Retina (tissue), 1 donor: ENCODE measurements around the gene LMX1B.

Experiments
- DNase-seq: peaks from one replicate; pipeline ENCODE4 v3.0.0-alpha.2; 2016

The LMX1B gene

DNA sequence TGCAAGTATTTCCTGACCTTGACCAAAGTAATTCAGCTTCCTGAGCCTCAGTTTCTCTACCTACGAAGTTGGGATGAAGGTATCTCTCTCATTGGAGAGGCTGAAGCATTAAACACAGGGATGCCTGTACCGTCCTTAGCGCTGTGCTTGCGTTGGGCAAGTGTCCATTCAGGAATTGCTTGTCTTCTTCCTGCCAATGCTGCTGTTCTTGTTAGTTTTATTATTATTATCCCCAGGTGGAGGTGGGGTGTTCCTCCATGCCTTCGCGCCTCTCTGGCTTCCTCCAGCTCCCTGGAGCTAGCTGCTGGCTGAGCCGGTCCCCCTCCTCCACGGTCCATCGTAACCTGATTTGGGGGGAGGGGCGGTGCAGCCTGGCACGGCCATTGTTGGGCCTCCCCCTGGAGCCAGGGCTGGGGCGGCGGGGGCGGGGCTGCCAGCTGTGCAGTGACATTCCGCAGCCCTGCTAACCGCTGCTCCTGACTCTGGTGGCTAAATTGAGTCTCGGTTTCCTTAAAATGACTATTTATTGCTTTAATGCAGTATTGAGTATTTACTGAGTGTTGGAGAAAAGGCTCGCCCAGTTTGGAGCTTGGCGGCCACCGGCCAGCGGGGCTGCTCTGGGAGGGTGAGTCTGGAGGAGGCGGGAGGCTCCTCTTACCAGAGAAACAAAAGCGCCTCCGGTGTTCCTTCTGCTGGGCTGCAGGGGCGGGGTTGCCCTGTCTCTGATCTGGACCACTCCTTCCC lies 51.3 kb downstream of the LMX1B start:
- DNase-seq, result peak; percentile 63

DNA sequence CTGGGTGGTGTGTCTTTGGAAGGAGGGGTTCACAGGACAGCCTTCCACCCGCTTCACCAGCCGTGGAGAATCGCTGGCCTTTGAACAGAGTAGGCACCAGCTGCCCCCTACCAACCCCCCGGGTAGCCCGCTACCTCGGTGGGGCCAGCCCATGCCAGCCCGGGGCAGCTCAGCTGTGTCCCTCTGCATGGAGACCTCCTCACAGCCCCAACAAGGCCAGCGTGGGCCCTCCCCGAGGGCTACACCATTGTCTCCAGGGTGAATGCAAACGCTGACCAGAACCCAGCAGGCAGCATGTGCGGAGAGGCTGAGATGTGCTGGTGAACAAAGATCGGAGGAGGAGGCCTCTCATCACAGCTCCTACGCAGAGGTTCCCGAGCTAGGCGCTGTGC lies 51.9 kb downstream of the LMX1B start:
- peak; percentile 42 for DNase-seq

DNA sequence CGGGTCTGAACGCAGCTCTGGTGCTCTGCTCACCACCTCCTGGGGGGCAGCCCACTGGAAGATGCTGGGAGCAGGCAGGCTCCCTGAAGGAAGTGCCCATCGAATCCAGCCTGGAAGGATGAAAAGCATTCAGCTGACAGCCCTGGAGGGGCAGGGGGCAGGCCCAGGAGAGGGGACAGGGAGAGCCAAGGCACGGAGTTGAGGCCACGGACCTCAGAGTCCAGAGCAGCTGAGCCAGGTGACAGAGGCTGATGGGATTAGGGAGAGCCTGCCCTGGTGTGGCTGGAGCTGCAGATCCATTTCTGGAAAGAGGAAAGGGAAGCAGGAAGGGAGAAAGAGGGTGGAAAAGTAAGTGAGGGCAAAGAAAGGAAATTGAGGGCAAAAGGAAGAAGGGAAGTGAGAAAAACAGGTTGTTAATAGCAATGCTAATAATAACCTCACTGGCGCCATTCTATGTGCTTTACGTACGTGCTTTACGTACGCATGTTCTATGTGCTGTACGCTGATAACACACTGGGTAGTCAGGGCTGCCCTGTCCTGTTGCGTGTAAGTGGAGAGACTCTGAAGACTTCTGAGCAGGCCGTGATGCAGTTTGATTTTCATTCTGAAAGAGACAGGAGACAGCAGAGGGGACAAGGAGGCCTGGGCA lies 52.6 kb downstream of the LMX1B start:
- DNase-seq, result no peak

DNA sequence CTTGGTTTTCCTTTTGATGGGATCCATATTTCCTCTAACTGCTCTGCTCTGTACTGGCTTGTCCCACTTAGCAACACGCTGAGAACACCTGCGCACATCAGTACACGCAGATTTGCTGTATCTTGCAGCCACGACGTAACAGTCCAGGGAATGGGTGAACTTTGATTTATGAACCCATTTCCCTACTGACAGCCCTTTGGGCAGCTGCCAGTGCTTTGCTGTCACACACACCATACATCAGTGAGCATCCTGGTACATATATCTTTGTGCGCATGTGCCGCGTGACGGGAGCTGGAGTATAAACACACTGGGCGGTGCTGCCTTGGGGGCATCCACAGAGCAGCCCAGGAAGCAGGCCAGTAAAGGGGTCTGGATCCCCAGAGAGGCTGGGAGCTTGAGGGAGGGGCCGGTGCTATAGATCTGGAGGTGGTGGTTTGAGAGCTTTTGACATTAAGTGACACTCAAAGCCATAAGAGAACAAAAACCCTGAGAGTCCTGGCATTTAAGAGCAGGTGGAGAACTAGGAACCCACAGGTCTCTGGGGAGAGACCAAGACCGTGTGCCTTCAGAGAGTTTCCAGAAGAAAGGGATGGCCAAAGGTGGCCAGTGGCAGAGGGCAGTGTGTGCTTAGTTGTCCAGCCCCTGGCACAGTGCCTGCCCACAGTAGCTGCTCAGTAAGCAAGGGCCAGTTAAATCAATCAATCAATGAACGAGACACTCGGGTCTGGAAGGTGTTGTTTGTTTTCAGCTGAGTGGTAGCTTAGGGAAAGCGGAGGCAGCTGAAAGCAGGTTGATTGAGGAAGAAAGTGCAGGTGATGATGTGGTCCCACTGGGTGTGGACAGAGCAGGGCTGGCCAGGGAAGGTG lies 53.7 kb downstream of the LMX1B start:
- no peak for DNase-seq

DNA sequence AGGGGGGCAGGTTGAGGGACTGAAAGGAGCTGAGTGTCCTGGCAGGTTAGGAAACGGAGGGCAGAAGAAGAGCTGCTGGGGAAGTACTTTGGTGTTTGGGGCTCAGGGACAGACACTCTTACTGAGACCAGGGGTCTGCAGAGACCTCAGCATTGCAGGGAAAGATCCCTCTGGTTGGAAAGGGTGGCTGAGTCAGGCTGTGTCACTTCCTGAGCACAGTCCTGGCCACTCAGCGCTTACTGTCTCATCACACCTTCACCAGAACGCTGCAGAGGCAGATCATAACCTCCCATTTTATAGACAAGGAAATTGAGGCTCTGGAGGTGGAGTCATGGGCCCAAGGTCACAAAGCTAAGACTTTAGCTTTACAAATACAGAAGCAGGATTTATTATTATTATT lies 54.3 kb downstream of the LMX1B start:
- no peak for DNase-seq

DNA sequence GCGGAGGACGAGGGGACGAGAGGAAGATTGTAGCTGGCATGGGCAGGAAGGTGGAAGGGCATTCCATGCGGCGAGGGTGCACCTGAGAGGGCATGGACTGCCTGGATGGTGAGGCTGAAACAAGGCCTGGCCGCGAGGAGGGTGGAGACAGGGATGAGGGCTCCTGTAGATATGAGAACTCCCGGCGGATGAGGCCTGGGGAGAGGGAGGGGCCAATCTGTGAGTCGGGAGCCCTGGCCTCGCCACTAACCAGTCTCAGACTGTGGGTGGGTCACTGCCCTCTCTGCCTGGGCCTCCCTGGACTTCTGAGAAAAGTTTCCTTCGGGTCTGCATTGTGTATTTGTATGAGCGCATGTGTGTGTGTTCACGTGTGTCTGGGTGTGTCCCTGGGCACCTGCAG lies 55.4 kb downstream of the LMX1B start:
- DNase-seq, result no peak

DNA sequence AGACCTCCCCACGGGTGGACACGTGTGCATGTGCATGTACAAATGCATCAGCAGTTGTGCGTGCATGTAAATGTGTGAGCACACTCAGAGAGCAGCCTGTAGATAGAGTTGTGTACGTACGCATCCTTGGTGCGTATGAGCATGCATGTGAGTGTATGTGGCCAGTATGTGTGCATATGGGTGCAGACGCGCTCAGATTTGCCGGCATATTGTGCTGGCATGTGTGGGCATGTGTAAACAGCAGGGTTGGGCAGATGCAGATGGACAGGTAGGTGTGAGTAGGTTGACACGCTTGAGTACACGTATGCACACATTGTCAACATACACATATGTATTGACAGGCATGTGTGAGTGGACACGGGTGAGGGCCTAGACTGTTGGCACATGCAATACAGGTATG lies 56.5 kb downstream of the LMX1B start:
- no peak for DNase-seq

DNA sequence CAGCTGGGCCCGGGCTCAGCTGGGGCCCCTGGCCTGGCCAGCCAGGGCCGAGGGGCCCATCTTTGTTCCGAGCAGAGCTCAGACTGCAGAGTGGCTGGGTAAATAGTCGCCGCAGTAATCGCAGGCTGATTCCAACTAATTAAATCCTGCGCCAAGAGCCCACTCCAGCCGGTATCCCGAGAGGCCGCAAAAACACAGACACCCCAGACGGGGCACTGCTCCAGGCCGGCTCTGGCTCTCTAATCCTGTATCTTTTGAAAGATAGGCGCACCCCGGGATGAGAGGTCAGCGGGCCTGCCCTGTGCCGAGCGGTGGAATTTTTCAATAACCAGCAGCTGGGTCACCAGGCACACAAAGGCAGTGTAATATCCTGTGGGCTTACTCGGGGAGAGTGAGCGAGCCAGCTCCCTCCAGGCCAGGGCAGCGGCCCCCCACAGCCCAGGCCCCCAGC lies 57.7 kb downstream of the LMX1B start:
- DNase-seq, result peak; percentile 75

DNA sequence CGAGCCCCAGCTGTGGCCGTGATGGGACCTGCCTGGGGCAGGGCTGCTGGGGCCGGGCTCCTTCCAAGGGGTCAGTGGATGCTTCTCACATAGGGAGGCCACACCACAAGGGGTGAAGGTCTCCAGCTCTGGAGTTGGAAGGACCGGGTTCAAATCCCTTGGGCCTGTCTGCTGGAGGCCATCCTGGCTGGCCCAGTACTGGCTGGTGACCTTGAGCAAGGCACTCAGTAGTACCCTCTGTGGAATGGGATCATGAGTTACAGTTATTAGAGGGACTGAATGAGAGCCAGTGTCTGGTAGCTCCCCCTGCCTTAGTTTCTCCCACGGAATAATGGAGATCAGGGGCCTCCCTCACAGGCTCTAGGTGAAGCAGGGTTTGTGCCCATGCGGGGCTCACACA lies 58.3 kb downstream of the LMX1B start:
- DNase-seq, result no peak

DNA sequence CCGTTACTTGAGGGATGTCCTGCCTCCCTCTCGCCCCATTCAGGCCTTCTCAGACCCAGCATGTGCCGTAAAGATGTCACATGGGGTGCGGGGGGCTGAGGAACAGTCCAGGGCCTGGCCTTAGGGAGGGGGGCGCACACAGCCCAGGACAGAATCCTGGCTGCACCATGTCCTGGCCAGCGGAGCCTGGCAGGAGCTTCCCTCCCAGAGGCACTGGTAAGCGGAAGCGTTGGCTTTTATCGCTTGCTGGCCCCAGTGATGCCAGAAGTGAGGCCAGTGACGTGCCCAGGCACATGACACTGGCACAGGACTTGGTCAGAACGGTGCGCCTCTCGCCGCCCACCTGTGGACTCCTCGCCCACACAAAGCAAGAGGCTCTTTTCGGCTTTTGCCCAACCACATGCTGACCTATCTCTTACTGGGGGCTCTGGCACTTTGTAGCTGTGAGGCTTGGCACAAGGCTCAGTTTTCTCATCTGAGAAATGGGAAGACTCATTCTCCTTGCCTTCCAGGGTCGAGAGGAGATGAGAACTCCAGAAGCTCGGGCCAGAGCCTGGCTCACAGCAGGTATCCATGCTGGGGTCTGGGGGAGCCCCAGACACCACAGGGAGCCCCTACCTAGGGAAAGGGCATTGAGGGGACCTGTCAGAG lies 59.0 kb downstream of the LMX1B start:
- no peak for DNase-seq

DNA sequence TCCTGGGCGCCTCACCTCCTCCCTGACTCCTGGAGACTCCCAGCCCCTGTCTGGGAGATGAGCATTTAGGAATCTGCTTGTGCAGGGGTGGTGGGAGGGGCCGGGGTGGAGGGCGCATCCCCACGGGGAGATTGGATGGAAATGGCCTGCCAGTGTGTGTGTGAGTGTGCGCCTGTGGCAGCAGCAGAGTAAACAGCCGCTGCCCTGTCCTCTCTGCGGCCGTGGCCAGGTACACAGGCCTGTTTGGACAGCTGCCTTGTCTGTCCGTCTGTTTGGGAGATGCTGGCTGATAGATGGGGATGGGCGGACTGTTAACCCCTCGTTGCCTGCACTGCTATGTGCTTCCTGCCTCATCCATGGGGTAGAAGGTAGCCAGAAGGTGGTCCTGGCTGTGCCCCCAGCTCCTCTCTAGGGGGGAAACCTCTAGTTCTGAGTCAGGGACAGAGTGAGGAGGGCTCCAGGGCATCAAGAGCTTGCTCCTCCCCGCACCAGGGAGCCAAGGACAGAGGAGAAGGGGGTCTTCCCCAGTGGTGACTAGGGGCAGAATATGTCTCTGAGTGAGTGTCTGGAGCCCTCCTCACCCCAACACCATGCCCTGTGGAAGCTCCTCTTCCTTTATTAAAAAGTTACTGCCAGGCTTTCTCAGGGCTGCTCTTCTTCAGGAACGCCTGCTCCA lies 60.1 kb downstream of the LMX1B start:
- DNase-seq, result no peak

DNA sequence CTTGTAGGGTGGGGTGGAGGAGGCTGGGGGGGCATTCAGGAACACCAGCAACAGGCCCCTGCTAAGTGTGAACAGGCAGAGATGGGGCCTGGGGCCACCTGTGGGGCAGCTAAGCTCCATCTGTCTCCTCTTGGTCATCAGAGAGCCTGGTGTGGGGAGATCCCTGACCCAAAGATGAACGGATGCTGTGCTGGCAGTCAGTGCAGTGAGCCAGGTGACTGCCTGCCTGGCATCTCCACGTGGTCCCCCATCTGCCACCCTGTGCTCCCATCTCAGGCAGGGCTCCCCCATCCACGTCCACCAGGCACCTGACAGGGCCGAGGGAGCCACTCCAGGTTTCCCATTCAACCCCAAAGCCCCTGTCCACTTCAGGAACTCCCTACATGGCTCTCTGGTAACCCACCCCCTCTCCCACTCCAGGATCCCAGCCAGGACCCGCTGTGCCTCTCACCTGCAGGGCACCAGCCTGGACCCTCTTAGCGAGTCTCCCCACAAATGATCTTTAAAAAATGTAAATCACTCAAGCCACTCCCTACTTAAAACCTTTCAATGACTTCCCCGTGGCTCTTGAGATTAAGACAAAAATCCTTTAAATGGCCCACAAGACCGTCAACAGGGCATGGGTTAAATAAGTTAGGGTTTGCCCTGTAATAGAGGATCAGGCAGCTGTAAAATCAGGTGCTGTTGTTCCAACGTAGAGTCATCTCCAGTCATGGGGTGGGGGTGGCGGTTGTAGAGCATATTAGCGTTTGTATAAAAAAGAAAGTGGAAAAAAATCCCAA lies 60.8 kb downstream of the LMX1B start:
- DNase-seq, result no peak

DNA sequence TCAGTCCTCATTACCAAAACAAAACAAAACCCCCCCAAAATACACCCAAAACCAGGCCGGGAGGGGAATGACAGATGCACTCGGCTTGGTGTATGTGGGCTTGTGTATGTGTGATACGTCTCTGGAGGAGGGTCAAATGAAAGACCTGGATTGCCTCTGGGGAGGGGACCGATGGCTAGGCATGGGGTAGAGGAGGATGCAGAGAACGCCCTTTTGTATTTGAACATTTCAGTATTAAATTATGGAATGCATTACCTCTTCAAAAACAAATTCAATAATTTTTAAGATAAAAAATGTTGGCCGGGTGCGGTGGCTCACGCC lies 61.4 kb downstream of the LMX1B start:
- DNase-seq, result no peak

DNA sequence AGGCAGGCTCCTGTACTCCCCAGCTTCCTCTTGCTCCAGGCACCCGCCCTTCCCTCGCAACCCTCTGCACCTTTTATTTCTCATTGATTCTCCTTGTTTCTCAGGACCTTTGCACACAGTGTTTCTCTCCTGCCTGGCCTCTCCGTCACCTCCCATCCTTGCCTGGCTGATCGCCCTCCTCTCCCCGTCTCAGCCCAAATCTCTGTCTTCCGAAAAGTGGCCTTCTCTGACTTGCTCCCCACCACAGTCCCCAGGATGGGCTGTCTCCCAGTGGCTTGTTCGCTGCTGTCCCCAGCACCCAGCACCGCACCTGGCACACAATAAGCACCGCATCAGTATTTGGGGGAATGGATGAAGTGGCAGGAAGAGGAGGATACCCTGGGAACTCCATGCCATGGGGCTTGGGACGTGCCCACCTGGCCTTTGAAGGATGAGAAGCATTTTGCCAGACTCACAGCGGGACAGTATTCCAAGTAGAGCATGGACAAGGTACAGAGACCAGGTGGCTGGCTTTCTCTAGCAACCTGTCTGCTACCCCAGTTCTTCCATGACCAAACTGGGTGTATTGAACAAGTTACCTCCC lies 62.5 kb downstream of the LMX1B start:
- DNase-seq, result no peak

DNA sequence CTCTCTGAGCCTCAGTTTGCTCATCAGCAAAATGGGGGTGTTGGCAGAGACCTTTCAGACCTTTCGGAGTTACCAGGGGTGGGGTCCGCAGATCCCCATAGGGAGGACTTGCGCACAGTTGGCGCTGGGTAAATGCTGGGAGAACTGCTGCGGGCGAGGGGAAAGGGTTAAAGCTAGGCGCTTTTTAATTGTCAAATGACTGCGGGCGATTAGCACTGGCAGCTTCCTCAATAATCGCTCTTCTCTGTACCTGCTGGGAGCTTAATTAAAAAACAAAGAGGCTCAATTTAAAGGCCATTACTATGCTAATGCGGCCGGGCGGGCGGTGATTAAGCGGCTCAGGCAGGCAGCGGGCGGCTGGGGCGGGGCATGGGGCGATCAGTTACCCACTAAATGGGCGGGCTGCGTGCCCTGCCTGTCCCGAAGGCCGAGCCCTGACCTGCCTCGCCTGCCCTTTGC lies 63.0 kb downstream of the LMX1B start:
- DNase-seq, result peak; percentile 64

DNA sequence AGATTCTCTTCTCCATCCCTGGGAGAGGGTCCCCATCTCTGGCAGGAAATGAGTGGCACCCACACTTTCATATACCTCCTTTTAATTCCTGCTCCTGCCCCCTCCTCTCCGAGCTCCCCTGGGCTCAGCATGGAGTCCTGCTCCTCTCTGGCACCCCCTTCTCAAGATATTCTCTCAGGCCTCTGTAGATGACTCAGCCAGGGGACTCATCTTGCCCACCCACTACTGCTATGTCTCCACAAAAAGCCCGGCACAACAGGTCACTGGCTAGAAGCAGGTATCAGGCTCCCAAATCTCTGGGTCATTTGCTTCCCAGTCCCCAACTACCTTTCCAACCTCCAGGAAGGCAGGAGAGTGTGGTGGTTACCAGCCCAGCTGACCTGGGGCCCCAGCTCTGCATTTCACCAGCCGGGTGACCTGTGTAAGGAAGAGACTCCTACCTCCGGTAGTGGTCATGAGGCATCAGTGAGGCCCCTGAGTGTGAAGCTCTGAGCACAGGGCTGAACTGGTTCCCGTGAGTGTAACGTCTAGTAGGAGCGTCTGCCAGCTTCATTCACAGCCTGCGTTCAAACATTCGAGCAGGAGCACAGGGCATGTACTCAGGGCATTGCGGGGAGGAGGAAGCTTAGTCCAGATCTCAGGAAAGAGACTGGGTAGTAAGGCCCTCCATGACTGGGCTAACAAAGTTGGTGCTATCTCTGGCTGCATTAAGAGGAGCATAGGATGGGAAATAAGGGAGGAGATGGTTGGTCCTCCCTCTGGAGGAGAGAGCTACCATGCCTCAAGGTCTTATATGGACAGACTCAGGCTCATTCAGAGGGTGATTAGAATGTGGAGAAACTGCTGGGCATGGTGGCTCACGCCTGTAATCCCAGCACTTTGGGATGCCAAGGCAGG lies 63.7 kb downstream of the LMX1B start:
- no peak for DNase-seq

DNA sequence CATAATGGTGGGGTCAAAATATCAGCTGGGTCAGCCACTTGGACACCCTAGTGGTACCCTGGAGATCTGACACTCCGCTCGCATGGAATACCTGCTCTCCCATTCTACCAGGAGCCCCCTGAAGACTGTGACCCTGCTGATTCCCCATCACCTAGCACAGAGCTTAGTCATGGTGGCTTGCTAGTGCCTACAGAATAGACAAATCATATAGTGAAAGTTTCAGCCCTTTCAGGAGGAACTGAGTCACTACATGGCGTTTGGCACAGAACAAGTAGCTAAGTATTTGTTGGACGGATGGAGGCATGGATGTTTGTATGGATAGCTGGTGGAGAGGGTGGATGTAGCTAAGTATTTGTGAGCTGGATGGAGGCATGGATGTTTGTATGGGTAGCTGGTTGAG lies 65.3 kb downstream of the LMX1B start:
- DNase-seq, result no peak

DNA sequence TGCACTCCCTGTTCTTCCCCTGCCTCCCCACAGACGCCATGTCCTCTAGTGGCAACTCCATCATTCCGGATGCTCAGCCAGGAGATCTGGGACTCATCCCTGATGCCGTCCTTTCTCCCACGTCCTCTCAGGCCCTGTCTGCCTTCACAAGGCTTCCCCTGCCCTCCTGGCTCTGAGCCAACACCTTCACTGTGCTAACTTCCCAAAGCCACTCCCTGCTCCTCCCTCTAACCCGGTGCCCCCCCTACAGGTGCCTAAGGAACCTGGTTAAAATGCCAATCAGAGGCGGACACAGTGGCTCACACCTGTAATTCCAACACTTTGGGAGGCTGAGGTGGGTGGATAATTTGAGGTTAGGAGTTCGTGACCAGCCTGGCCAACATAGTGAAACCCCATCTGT lies 67.6 kb downstream of the LMX1B start:
- DNase-seq, result no peak

DNA sequence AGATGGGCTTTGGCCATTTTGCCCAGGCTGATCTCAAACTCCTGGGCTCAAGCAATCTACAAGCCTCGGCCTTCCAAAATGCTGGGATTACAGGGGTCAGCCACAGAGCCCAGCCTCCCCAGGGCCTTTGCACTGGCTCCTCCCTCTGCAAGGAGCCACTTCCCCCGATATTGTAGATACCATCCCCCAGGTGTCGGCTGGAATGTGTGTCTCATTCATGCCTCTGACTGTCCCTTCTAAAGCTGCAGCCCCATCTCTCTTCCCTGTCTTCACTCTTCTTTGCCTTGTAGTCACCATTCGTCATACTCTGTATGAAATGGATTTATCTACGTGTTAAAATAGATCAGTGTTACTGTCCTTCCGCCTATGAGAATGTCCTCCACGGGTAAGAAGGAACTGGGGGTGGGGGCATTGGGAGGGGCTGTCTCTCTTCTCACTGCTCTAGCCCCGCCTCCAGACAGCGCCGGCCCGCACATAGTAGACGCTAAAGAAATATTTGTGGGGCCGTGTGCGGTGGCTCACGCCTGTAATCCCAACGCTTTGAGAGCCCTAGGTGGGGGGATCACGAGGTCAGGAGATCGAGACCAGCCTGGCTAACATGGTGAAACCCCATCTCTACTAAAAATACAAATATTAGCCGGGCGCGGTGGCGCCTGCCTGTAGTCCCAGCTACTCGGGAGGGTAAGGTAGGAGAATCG lies 68.5 kb downstream of the LMX1B start:
- no peak for DNase-seq
